Activated CD8-positive, alpha-beta memory T cell treated with anti-CD3 and anti-CD28 coated beads, Interleukin-2, amount 50 U/mL, for 4 hours (primary cell): ENCODE results near the gene CD300C.
A peak's percentile ranks its signal among the peaks of the same experiment; 100 is the strongest.
"Not testable (repeated sequence)": the region's sequence is repeated elsewhere in the genome, so short reads cannot be mapped to it uniquely, and the experiment has no call there.

Experiments
- DNase-seq: peaks from one replicate; pipeline ENCODE4 v3.0.0-alpha.2; 2020

Gene CD300C

DNA sequence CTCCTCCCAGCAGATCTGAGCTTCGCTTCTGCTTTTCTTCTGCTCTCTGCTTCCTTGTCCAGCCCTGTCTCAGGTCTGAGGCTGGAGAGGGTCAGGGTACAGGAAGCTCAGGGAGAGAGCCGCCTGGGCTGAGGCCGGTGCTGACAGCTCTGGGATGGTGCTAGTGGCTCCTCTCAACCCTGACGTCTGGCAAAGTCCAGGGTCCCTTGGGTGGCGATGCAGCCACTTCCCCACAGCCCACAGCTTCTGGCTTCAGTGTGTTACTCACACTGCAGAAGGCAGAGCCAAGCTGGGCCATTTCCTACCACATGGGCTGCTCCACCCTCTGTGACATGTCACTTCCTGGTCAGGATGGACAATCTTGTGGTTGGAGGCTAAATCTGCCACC is at the start of gene CD300C:
TSS of gene CD300C (minus strand) at position 273 of the 388 bp plus-strand sequence. CDS start 333 bp downstream, outside the sequence.
- DNase-seq, result no peak

- DNase-seq, result no peak
These were observed 49.3 kb upstream of the CD300C start for GRCh38 chr17:74595037-74595750.

- no peak for DNase-seq
These were observed 46.4 kb upstream of the CD300C start, which contains the start of gene CD300LD for GRCh38 chr17:74592087-74592990. TSS of gene CD300LD (minus strand) at chr17:74592283. CDS start at chr17:74592202, 81 bp downstream.

DNA sequence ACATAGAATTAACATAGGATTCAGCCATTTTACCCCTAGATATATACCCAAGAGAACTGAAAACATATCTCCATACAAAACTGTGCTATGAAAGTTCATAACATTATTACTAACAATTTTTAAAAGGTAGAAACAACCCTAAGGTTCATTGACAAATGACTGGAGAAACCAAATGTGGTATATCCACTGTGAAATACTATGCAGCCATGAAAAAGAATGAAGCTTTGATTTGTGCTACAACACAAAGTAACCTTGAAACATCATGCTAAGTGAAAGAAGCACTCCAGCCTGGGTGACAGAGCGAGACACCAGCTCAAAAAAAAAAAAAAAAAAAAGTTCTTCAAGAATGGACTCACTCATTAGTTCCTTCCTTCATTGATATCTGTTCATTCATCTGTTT is 45.6 kb upstream of the CD300C start:
- DNase-seq, result no peak

GRCh38 chr17:74585711-74586110 is 39.8 kb upstream of the CD300C start:
- DNase-seq, result no peak

- DNase-seq, result no peak
These were observed 38.6 kb upstream of the CD300C start for GRCh38 chr17:74584292-74585060.

DNA sequence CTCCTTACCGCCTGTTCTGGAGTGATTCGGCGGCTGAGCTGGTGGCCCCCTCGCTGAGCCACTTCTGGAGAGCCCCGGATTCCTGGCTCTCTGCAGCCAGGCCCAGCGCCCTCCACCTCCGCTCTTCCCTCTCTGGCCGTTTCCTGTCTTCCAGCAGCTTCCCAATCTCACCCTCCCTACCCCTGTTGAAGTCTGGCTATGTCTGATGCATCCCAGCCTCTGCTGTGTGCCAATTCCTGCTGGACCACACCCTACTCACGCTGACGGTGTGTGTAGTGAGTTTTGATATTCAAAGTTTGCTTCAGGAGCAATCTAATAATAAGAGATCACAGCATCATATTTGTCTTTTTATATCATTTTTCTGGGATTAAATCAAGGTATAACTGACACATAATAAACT is 36.7 kb upstream of the CD300C start:
- no peak for DNase-seq

GRCh38 chr17:74579900-74580299 is 34.0 kb upstream of the CD300C start:
- DNase-seq, result no peak

- no peak for DNase-seq
These were observed 33.1 kb upstream of the CD300C start for GRCh38 chr17:74578979-74579378.

DNA sequence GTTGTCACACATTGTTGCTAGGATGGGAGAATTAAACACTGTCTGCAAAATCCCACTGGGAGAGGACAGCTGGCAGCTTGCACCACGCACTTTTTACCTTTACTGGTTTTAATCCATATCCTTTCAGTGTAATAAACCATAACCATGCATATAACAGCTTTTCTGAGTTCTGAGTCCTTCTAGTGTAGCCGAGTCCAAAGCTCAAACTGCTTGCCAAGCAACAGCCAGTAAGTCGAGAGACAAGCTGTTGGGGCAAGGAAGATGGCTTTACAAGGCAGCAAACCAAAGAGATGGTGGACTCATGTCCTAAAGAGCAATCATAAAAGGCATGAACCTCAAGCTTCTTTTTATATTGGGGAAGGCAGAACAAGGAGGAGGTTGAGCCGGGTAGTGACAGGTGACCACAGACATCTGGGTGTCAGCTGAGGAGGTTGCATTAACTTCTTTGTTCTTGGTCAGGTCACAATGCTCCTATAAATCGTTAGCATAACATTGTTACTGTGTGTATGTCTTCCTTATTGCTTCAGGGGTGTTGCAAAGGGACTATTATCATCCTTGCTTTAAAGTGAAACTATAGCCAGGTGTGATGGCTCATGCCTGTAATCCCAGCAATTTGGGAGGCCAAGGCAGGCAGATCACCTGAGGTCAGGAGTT is 28.7 kb upstream of the CD300C start:
- no peak for DNase-seq

GRCh38 chr17:74573635-74574034 is 27.7 kb upstream of the CD300C start:
- not testable (repeated sequence) for DNase-seq

DNA sequence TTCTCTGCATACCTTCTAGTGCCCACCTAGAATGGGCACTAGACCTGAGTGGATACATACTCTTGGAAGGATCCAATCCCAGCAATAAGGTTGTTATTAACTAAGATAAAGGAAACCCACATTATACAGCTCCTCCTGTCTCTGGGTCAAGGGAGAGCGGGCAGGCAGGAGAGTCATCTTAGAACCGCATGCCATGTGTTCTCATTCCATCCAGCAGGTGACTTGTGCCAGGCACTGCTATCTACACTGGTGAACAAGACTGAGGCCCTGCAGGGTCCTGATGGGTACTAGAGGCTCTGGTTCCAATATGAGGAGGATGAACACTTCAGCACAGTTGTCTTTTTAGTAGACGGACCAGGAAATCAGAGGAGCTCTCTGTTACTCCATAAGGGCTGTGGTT is 27.3 kb upstream of the CD300C start:
- DNase-seq, result no peak

DNA sequence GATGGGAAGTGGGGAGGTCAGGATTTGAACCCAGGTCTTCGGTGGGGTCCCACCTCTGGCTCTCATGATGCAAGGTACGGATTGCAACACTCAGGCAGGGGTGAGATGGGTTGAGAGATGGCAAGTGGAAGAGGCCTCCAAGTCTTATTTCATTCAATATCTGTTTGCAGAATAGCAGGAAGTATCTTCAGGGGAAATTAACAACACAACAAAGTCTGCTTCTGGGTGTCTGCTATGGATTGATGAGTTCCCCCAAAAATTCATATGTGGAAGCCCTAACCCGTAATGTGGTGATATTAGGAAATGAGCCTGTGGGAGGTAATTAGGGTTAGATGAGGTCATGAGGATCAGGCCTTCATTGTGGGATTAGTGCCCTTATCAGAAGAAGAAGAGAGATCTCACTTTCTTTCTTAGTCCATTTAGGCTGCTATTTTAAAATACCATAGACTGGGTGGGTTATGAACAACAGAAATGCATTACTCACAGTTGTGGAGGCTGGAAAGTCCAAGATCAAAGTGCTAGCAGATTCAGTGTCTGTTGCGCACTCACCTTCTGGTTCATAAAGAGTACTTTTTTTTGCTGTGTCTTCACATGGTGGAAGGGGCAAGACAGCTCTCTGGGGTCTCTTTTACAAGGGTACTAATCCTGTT is 25.8 kb upstream of the CD300C start:
- no peak for DNase-seq

DNA sequence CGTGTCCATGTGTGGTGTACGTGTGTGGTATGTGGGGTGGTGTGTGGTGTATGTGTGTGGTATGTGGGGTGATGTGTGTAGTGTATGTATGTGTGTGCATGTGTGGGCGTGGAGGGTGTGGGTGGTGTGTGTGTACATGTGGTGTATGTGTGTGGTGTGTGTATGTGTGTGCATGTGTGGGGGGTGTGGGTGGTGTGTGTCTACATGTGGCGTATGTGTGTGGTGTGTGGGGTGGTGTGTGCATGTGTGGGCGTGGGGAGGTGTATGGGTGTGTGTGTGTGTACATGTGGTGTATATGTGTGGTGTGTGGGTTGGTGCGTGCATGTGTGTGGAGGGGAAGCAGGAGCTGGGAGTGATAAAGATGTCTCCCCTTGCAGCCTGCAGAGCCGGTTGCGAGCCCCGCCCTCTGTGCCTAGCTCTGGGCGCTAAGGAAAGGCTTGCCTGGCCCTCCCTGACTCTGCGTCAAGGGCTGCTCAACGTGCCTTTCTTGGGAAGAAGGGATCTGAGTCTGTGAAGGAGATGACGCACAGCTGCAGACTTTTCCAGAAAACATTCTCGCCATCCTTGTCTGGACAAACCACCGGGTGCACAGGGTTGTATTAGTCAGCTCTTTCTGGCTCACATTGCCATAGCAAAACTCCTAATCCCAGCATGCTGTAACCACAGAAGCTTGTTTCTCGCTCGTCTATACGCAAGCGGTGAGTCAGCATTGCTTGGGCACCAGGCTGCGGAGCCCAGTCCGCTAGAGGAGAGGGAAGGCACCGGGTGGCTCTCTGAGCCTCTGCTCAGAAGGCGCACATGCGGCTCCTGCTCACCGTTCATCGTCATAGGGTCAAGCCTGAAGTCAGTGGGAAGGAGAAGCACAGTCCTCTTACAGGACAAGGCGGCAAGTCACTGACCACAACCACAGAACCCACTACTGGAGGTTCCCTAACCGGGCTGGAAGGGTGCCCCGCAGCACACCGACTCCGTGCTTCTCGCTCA is 23.4 kb upstream of the CD300C start:
- DNase-seq, result no peak

- DNase-seq, result no peak
These were observed 22.4 kb upstream of the CD300C start for GRCh38 chr17:74568106-74568873.

DNA sequence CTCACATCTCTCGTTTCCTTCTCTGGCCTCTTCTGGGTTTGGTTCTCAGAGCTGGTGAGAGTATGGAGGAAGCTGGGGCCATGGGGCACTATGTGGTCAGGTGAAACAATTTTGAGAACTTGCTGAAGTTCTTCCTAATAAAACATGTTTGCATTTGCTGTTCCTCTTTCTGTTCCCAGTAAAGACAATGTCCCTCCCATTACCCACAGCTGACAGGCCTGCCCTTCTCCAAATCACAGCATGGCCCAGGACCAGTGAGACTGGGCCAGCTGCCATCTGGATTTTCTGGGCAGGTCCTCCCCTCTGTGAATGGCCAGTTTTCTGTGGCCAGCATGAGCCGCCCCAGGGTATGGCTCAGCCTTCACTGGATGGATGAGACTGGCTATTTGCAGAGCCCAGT is 21.5 kb upstream of the CD300C start, which contains the start of gene CD300H:
TSS of gene CD300H (minus strand) at position 113 of the 400 bp plus-strand sequence.
- no peak for DNase-seq

DNA sequence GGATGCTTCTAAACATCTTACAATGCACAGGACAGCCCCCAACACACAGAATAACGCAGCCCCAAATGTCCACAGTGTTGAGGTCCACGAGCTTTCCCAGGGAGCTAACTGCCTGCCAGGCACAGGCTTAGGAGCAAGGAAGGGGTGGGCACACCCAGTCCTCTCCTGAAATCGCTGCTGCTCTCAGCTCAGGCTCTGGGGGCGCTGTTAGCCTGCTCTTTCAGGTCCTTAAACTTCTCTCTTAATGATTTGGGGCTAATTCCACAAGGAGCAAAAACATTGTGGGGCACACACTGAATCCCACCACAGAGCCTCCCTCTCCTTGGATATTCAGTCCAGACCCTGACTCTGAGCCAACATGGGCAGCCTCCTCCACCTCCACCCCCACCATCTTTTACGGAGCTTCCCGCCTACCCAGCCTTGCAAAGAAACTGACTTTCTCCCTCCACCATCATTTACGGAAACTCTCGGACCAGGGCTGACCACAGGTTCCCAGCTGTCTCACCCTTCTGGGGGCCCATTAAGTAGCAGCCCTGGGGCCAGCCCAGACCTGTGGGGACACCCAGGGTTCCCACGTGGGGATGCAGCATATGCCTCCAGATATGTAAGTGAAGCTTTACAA is 20.3 kb upstream of the CD300C start:
- peak; percentile 26 for DNase-seq

GRCh38 chr17:74565126-74565525 is 19.2 kb upstream of the CD300C start:
- DNase-seq, result no peak

GRCh38 chr17:74563358-74563757 is 17.4 kb upstream of the CD300C start:
- DNase-seq, result no peak
